Activated gamma-delta T cell treated with anti-CD3 and anti-CD28 coated beads, Interleukin-2, amount 50 U/mL, for 16 hours (primary cell): Measurements from ENCODE around the gene ZMIZ1.
A peak's percentile ranks its signal among the peaks of the same experiment; 100 is the strongest.

Experiments
- DNase-seq: peaks from one replicate; pipeline ENCODE4 v3.0.0-alpha.2; 2020; ENCODE audit warnings: low read depth

ZMIZ1 gene

GRCh38 chr10:79119306-79119705 lies 50.5 kb downstream of the ZMIZ1 start:
- DNase-seq, result no peak

GRCh38 chr10:79123547-79123963 lies 54.8 kb downstream of the ZMIZ1 start:
- DNase-seq, result no peak

- DNase-seq, result no peak
Observed at GRCh38 chr10:79124066-79124465, 55.3 kb downstream of the ZMIZ1 start.

- DNase-seq, result no peak
Observed at GRCh38 chr10:79125092-79125491, 56.3 kb downstream of the ZMIZ1 start.

- DNase-seq, result no peak
Observed at GRCh38 chr10:79126351-79127080, 57.8 kb downstream of the ZMIZ1 start.

- DNase-seq, result no peak
Observed at GRCh38 chr10:79127151-79127961, 58.6 kb downstream of the ZMIZ1 start.

- DNase-seq, result no peak
Observed at GRCh38 chr10:79128241-79128922, 59.6 kb downstream of the ZMIZ1 start.

- no peak for DNase-seq
Observed at GRCh38 chr10:79128923-79129305, 60.1 kb downstream of the ZMIZ1 start.

- no peak for DNase-seq
Observed at GRCh38 chr10:79129361-79129997, 60.7 kb downstream of the ZMIZ1 start.

- DNase-seq, result no peak
Observed at GRCh38 chr10:79130255-79130654, 61.5 kb downstream of the ZMIZ1 start.

- no peak for DNase-seq
Observed at GRCh38 chr10:79130846-79131245, 62.1 kb downstream of the ZMIZ1 start.

- no peak for DNase-seq
Observed at GRCh38 chr10:79131836-79132631, 63.3 kb downstream of the ZMIZ1 start.

- DNase-seq, result no peak
Observed at GRCh38 chr10:79132681-79133381, 64.1 kb downstream of the ZMIZ1 start.

- DNase-seq, result no peak
Observed at GRCh38 chr10:79133416-79133815, 64.7 kb downstream of the ZMIZ1 start.

- DNase-seq, result no peak
Observed at GRCh38 chr10:79135790-79136189, 67.0 kb downstream of the ZMIZ1 start.

- no peak for DNase-seq
Observed at GRCh38 chr10:79136236-79137005, 67.7 kb downstream of the ZMIZ1 start.

- no peak for DNase-seq
Observed at GRCh38 chr10:79137300-79137756, 68.6 kb downstream of the ZMIZ1 start.

- DNase-seq, result peak; percentile 21
Observed at GRCh38 chr10:79137826-79138225, 69.1 kb downstream of the ZMIZ1 start.

- no peak for DNase-seq
Observed at GRCh38 chr10:79138449-79139123, 69.8 kb downstream of the ZMIZ1 start.
